HCT116 (cell line): Measurements from ENCODE around the gene TIMM10. TPM values are rescaled to one million over a fixed set of nuclear protein-coding genes. Genes with fewer than 3 reads are reported as not detected.

Source experiments
- ATAC-seq: fragments of 200-7000 bp; cut with Tn5 transposase; 2 replicates; pipeline ENCODE4 v1.9.1; 2020; ENCODE audit warnings: mild to moderate bottlenecking, moderate library complexity
- BruUV-seq: library from RNA; stranded (reverse); fragments of 400-500 nt; replicated peaks from 2 replicates; lab custom pipeline; 2021; lab: Mats Ljungman, UMichigan
- CTCF ChIA-PET: fragments of 300-600 bp; sonication (Branson Sonifier 250); formaldehyde crosslinking; loops from one replicate; lab custom pipeline; 2021; ENCODE audit warnings: antibody characterized with exemption; lab: Charles Lee
- POLR2A ChIA-PET: fragments of 300-600, 350-600 bp; sonication (Branson Sonifier 250); formaldehyde crosslinking; loops from one replicate; lab custom pipeline; 2021; ENCODE audit warnings: antibody characterized with exemption; lab: Charles Lee
- RAD21 ChIA-PET, 2 experiments: fragments of 300-600 bp; sonication (Branson Sonifier 250); formaldehyde crosslinking; loops; one replicate each; lab custom pipeline; 2023; ENCODE audit warnings: low total read pairs in 2 of 2; ENCODE audit not compliant: uncharacterized antibody in 2 of 2, unreplicated experiment in 2 of 2, low non-redundant PET in 1 of 2; lab: Charles Lee
- DNase-seq: peaks from one replicate; pipeline ENCODE4 v3.0.0-alpha.2; 2010; ENCODE audit warnings: low read depth, low spot score
- H2AFZ ChIP-seq: fragments of 200-600 bp; shearing (Covaris generic), sonication (generic); 2 replicates; pipeline ENCODE4 v1.6.1; 2017; ENCODE audit warnings: low read depth, mixed run types, mixed read lengths, antibody characterized with exemption, low read length; ENCODE audit not compliant: poor library complexity, severe bottlenecking
- H3K27ac ChIP-seq: 2 replicates; pipeline ENCODE4 v1.5.1; 2012; ENCODE audit warnings: low read depth, low read length
- H3K27me3 ChIP-seq: fragments of 200-600 bp; sonication (generic); 2 replicates; pipeline ENCODE4 v1.6.1; 2016; ENCODE audit warnings: mixed run types, low read length, mixed read lengths; ENCODE audit not compliant: insufficient read depth
- H3K36me3 ChIP-seq, 2 experiments: fragments of 200-500 bp in 1 of 2; fragments of 200-600 bp in 1 of 2; sonication (Bioruptor generic) in 1 of 2; sonication (generic) in 1 of 2; 2 replicates each; pipeline versions ENCODE4 v1.5.1 to v1.6.1; 2014 to 2016; ENCODE audit warnings: low read length in 2 of 2, inconsistent platforms in 1 of 2, mixed read lengths in 1 of 2, mixed run types in 1 of 2; ENCODE audit not compliant: insufficient read depth in 2 of 2, control insufficient read depth in 1 of 2
- H3K4me1 ChIP-seq, 2 experiments: fragments of 200-600 bp in 1 of 2; sonication (generic) in 1 of 2; 2 replicates each; pipeline versions ENCODE4 v1.5.1 to v1.6.1; 2012 to 2017; ENCODE audit warnings: low read length in 2 of 2, inconsistent platforms in 1 of 2, mild to moderate bottlenecking in 1 of 2, mixed read lengths in 1 of 2, mixed run types in 1 of 2, moderate library complexity in 1 of 2; ENCODE audit not compliant: insufficient read depth in 2 of 2, control insufficient read depth in 1 of 2
- H3K4me2 ChIP-seq: fragments of 200-600 bp; sonication (generic); 2 replicates; pipeline ENCODE4 v1.6.1; 2017; ENCODE audit warnings: mixed run types, low read length, mixed read lengths
- H3K4me3 ChIP-seq, 2 experiments: fragments of 200-600 bp in 1 of 2; sonication (generic) in 1 of 2; replicated peaks in 1 of 2; 2 replicates each; pipeline ENCODE4 v1.5.1; 2011 to 2016; ENCODE audit warnings: low read length in 2 of 2, control low read depth in 1 of 2, low read depth in 1 of 2, mild to moderate bottlenecking in 1 of 2, mixed read lengths in 1 of 2, mixed run types in 1 of 2
- H3K79me2 ChIP-seq: fragments of 200-600 bp; sonication (generic); 2 replicates; pipeline ENCODE4 v1.6.1; 2017; ENCODE audit warnings: mild to moderate bottlenecking, mixed run types, low read length, moderate library complexity, mixed read lengths; ENCODE audit not compliant: insufficient read depth
- H3K9ac ChIP-seq: fragments of 200-600 bp; sonication (generic); 2 replicates; pipeline ENCODE4 v1.6.1; 2016; ENCODE audit warnings: low read length, mixed read lengths
- H3K9me2 ChIP-seq: fragments of 200-600 bp; sonication (generic), shearing (Covaris generic); 2 replicates; pipeline ENCODE4 v1.6.1; 2017; ENCODE audit warnings: mixed run types, mild to moderate bottlenecking, moderate library complexity; ENCODE audit not compliant: insufficient read depth
- H3K9me3 ChIP-seq, 2 experiments: fragments of 200-500 bp in 1 of 2; fragments of 200-600 bp in 1 of 2; sonication (Bioruptor generic) in 1 of 2; sonication (generic) in 1 of 2; 2 replicates each; pipeline ENCODE4 v1.6.1; 2014 to 2017; ENCODE audit warnings: low read length in 2 of 2, mixed read lengths in 2 of 2, inconsistent platforms in 1 of 2, low read depth in 1 of 2, mild to moderate bottlenecking in 1 of 2, mixed run types in 1 of 2, moderate library complexity in 1 of 2; ENCODE audit not compliant: control insufficient read depth in 1 of 2, insufficient read depth in 1 of 2
- H4K20me1 ChIP-seq: fragments of 200-600 bp; sonication (generic), shearing (Covaris generic); 2 replicates; pipeline ENCODE4 v1.6.1; 2017; ENCODE audit warnings: mixed run types, mild to moderate bottlenecking, moderate library complexity; ENCODE audit not compliant: insufficient read depth
- CEBPB ChIP-seq: IDR thresholded peaks from 2 replicates; pipeline ENCODE4 v1.6.1; 2012; ENCODE audit warnings: low read depth
- CTCF ChIP-seq, 3 experiments: fragments of 200-600 bp in 1 of 3; sonication (generic) in 1 of 3; IDR thresholded peaks in 2 of 3; conservative IDR thresholded peaks in 1 of 3; 2 replicates each; pipeline ENCODE4 v1.5.1; 2012 to 2017; ENCODE audit warnings: low read depth in 2 of 3, low read length in 2 of 3, antibody characterized with exemption in 1 of 3, borderline replicate concordance in 1 of 3, control low read depth in 1 of 3, mild to moderate bottlenecking in 1 of 3, mixed read lengths in 1 of 3, mixed run types in 1 of 3, moderate library complexity in 1 of 3; ENCODE audit not compliant: insufficient read depth in 1 of 3
- SIN3A ChIP-seq: IDR thresholded peaks from 2 replicates; pipeline ENCODE4 v1.6.1; 2012; ENCODE audit warnings: low read depth
- SP1 ChIP-seq: IDR thresholded peaks from 2 replicates; pipeline ENCODE4 v1.6.1; 2012; ENCODE audit warnings: low read depth
- ZBTB33 ChIP-seq: IDR thresholded peaks from 2 replicates; pipeline ENCODE4 v1.6.1; 2011; ENCODE audit warnings: mild to moderate bottlenecking, low read length, moderate library complexity; ENCODE audit not compliant: insufficient replicate concordance; ENCODE audit errors: extremely low read depth
- ZFX ChIP-seq: fragments of 450-650 bp; IDR thresholded peaks from 2 replicates; pipeline ENCODE4 v1.6.1; 2017
- intact Hi-C: fragments of 100-400 bp; cut with micrococcal nuclease; formaldehyde crosslinking; loops from 2 replicates; pipeline ENCODE4 v1.10.0; 2022
- total RNA-seq: library from RNA; stranded (reverse); gene quantifications from one replicate; pipeline ENCODE4 v1.2.1, GENCODE V29; 2021; ENCODE audit not compliant: unreplicated experiment

The TIMM10 gene
- total RNA-seq, 1 experiment from 2014 or later: 65.6 TPM

GRCh38 chr11:57523419-57523818 is 7.1 kb downstream of the TIMM10 start:
- no peak for ATAC-seq
- no peaks in the 10 kb centered on the region for H3K9me3 ChIP-seq
- no peak overlapping the region for H3K27ac ChIP-seq
- RAD21 ChIA-PET: no interaction called here
- H3K36me3 ChIP-seq: peaks cover under 1% of the 10 kb centered on the region in 2 experiments; a peak in 1 of 4 replicates
- POLR2A ChIA-PET: interaction anchor here (1.7 kb wide), 1 partner anchor 65 kb away, joined by 4 read pairs; no protein-coding TSS in a partner anchor
- BruUV-seq: no TSS peak
- intact Hi-C loops: no loop called here
- peaks cover 5% of the 10 kb centered on the region; the same call in 1 of the 2 replicates for H3K79me2 ChIP-seq
- H3K9ac ChIP-seq: no peak overlapping the region
- no peak overlapping the region for H3K4me2 ChIP-seq
- H3K27me3 ChIP-seq: no peaks in the 10 kb centered on the region
- no peak overlapping the region for H2AFZ ChIP-seq
- no peak for DNase-seq
- H3K4me1 ChIP-seq: peaks cover 0 to 2% of the 10 kb centered on the region in 2 experiments; a peak in 1 of 4 replicates
- no peaks in the 10 kb centered on the region for H4K20me1 ChIP-seq
- H3K9me2 ChIP-seq: no peaks in the 10 kb centered on the region
- no peak for TF ChIP-seq ZFX
- no peak for TF ChIP-seq CEBPB
- TF ChIP-seq ZBTB33: no peak
- TF ChIP-seq SP1: no peak
- CTCF ChIA-PET: no interaction called here
- H3K4me3 ChIP-seq: no peak overlapping the region

- Histone ChIP-seq H3K4me2 (no peak overlapping the region), H3K27ac (no peak overlapping the region)
- no TSS peak for BruUV-seq
- TF ChIP-seq SIN3A: no peak
- TF ChIP-seq CTCF (IDR thresholded peaks at IDR 0.05 in 2 of 3, conservative IDR thresholded peaks at IDR 0.05 in 1 of 3; ENCODE audit: borderline replicate concordance in 1 of 3, insufficient read depth in 1 of 3, low read depth in 2 of 3, low read length in 2 of 3): no peak
- TF ChIP-seq, all 23 proteins: peak for 0
- Histone ChIP-seq H3K4me3 (no peak overlapping the region), H3K79me2 (no peaks in the 10 kb centered on the region), H3K9ac (no peak overlapping the region), H3K36me3 (no peaks in the 10 kb centered on the region), H2AFZ (no peak overlapping the region), H3K9me3 (no peaks in the 10 kb centered on the region), H4K20me1 (no peaks in the 10 kb centered on the region), H3K27me3 (no peaks in the 10 kb centered on the region), H3K4me1 (peaks cover 0 to 2% of the 10 kb centered on the region in 2 experiments; a peak in 2 of 4 replicates), H3K9me2 (no peaks in the 10 kb centered on the region)
- intact Hi-C loops: no loop called here
- ChIA-PET CTCF (interaction anchor here (1.1 to 1.7 kb wide), 2 partner anchors 28 to 175 kb away, joined by 3 to 6 read pairs; no protein-coding TSS in a partner anchor), POLR2A (no interaction called here), RAD21 (no interaction called here)
- ATAC-seq: no peak
- no peak for DNase-seq
Measured at GRCh38 chr11:57521116-57521515, 9.4 kb downstream of the TIMM10 start.
